Activated gamma-delta T cell treated with anti-CD3 and anti-CD28 coated beads, Interleukin-2, amount 50 U/mL, for 16 hours (primary cell): ENCODE measurements around the gene COL24A1.
"Not testable (repeated sequence)": the region's sequence is repeated elsewhere in the genome, so short reads cannot be mapped to it uniquely, and the experiment has no call there.

Experiments
- DNase-seq: peaks from one replicate; pipeline ENCODE4 v3.0.0-alpha.2; 2020; ENCODE audit warnings: low read depth

The COL24A1 gene

GRCh38 chr1:85888921-85889320 lies 267.7 kb downstream of the COL24A1 start:
- no peak for DNase-seq

DNA sequence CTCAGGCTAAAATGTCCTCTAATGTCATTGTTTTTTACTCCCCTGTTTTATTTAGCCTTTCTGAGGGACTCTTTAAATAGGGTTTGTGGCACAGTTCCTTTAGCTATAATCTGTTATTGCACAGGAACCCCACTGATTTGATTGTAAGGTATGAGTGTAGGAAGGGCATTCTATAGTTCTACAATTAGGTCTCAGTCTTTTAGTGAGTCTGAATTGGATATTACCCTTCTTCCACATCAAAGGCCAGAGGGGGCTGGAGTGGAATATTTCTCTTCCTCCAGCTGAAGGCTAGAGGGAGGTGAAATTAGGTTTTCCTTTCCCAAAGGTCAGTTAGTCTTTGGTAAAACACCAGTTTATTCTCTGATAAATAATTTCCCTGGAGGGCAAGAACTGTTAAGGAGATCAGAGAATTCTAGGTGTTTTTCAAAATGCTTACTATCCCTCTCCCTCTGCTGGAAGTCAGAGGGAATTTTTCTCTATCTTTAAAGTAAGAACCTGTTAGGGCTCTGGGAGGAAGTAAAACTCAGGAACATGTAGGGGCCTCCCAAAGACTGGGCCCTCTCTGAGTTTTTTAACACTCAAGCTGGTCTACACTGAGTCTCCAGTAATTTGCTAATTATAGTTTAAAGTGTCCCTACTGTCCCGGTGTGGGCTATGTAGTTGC lies 272.1 kb downstream of the COL24A1 start:
- no peak for DNase-seq

DNA sequence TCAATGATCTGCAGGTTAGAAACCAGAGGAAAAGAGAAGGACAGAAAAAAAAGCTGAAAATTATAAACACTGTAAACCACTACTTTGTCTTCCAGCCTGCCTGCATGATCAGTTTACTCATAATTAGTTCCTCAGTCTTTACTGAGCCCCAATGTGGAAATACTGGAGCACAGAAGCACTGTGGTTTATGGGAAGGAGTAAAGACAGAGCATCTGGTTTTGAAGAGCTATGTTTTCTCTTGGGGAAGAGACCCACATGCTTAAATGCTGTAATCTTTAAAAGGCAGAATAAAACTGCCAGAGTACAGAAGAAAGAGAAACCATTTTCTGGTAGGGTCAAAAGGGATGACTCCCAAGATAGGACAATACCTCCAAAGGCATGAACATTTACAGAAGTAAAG lies 289.4 kb downstream of the COL24A1 start:
- no peak for DNase-seq

DNA sequence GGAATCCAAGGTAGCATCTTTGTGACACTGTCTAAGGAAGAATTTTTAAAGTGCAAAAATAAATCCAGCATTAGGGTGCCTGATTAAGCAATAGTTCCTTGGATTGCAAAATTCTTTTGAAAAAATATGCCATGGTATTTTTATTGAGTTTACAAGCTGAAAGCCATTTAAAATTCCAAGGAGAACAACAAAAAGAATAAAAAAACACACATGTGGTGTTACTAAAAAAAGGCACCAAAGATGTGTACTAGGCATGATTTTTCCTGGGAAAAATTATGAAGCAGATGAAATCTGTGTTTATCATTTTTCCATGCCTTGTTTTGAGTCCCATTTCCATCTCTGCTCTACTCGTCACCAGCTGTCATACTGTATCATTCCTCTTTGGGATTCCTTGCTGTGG lies 291.4 kb downstream of the COL24A1 start:
- DNase-seq, result no peak

DNA sequence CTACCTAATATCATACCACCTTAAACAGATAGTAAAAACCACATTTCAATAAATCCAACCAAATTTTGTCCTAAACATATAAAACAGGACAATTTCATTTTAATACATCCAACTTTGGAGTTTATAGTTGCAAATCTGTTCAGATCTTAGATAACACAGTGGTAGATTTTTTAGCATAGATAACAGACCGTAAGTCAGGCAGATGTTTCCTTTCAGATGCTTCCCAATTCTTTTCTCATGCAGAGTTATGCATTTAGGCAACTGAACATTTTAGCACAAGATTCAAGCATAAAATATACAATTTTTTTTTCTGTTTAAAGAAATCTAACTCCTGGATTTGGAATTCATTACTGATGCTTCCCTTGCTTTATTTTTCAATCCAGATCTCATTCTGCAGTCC lies 291.8 kb downstream of the COL24A1 start:
- no peak for DNase-seq

DNA sequence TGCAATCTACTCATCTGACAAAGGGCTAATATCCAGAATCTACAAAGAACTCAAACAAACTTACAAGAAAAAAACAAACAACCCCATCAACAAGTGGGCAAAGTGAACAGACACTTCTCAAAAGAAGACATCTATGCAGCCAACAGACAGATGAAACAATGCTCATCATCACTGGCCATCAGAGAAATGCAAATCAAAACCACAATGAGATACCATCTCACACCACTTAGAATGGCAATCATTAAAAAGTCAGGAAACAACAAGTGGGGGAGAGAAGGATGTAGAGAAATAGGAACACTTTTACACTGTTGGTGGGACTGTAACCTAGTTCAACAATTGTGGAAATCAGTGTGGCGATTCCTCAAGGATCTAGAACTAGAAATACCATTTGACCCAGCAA lies 292.9 kb downstream of the COL24A1 start:
- DNase-seq, result not testable (repeated sequence)

GRCh38 chr1:85862456-85862855 lies 294.1 kb downstream of the COL24A1 start:
- no peak for DNase-seq

- DNase-seq, result no peak
Measured at GRCh38 chr1:85857991-85858390, 298.6 kb downstream of the COL24A1 start.

DNA sequence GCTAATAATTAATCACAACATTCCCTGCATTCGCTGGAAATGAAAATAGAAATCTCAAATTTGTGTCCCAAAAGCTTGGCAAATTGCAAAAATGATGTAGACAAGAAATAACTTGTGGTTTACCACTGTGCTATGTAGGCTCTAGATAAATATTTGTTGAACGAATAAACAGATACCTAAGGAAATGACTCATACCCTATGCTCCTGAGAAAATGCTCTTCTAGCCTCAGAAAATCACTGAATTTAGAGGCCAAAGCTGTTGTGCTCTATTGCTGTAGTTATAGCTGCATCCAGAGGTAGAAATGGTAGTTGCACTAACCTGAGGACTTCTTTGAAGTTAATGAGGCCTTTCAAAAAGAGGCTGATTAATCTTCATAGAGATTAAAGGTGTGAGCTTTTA lies 306.3 kb downstream of the COL24A1 start:
- no peak for DNase-seq

DNA sequence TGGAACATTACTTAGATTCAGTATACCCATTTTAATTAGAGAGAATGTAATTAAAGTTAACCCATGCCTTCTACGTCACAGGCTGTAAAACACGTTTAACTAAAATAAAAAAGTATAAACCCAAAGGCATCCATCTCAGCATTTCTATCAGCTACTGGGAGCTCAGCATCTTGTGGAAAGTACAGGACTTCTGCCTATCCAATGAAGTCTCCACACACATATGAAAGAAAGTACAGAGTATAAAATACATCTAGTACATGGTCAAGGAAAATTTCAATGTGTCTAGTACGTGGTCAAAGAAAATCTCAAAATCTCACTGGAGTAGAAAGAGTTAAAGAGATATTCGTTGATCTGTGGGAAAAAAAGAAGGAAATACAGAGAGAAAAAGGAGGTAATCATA lies 306.9 kb downstream of the COL24A1 start:
- no peak for DNase-seq

GRCh38 chr1:85847356-85847755 lies 309.2 kb downstream of the COL24A1 start:
- DNase-seq, result no peak

DNA sequence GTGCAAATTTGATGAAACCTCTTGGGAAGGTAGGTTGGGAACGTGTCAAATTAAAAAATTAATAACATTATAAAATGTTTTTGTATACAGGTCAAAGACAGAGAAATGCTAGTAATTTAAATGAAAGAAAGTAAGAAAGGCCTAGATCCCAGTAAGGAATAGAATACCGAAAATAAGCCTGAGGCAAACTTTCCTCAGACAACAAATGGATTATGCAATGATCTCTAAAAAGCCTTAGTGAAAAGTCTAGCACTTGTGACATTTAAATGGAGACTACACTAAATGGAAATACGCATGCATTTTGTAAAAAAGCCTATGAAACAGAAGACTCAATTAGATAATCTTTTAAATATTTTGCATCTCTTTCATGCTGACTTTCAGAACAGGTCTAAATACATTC lies 309.9 kb downstream of the COL24A1 start:
- DNase-seq, result no peak

GRCh38 chr1:85839459-85839858 lies 317.1 kb downstream of the COL24A1 start:
- no peak for DNase-seq

DNA sequence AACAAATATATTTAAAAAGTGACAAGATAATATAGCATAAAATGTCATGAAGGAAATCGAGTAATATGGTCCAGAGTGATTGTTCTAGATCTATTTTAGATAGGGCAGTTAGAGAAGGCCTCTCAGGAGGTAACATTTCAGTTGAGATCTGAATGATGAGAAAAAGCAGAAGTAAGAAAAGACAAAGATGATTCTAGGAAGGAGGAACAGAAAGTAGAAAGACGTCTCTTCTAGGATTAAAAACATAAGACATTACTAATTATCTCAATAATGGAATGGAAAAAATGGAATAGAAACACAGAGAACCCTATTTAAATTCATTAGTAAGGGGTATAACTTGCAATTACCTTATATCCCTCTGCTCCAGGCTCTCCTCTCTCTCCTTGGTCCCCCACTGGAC lies 318.3 kb downstream of the COL24A1 start:
- DNase-seq, result no peak

DNA sequence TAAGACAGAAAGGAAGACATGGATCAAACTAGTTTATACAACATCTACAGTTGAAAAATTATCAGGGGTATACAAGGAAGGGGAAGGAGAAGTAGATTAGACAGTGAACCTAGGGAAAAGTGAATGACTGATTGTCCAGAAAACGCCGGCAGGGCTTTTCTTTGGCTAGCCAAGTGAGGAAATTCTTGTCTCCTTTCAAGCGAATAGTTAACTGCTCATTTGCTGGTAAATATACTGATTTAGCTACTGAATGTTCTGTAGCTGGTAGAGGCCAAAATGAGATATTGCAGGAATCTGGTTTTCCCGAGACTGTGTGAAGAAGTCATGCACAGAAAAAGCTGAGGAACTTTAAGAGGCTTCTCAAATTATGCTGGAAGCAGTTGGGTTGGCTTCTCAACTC lies 319.8 kb downstream of the COL24A1 start:
- no peak for DNase-seq

GRCh38 chr1:85833165-85833564 lies 323.4 kb downstream of the COL24A1 start:
- not testable (repeated sequence) for DNase-seq

DNA sequence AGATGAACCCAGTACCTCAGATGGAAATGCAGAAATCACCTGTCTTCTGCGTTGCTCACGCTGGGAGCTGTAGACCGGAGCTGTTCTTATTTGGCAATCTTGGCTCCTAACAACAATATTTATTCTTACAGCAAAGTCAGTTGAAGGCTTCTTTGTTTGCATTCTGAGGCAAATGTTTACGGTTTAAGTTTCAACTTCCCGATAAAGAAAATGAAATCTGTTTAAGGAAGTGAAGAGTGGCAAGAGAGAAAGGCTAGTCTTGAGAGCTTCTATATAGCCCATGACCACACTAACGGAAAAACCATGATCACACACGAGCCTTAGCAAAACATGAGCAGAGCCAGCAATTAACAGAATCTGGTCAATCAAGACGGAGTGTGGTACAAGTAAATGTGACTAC lies 325.7 kb downstream of the COL24A1 start:
- no peak for DNase-seq

- no peak for DNase-seq
Measured at GRCh38 chr1:85824066-85824840, 332.3 kb downstream of the COL24A1 start.

DNA sequence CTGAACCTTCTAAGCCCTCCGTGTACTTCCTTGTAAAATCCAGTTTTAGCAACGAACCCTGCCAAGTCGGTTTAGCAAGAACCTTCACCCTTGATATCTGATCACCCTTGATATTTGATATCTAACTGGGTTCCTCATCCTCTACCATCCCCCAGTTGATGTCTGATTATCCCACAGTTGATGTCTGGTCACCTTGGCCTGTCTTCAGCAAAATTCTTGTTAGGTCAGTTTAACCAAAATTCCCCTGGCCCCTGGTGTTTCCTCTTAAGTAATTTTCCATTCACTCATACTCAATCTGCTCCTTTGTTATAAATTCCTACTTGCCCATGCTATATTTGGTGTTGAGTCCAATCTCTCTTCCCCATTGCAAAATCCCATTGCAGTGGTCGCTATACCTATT lies 333.9 kb downstream of the COL24A1 start:
- no peak for DNase-seq

DNA sequence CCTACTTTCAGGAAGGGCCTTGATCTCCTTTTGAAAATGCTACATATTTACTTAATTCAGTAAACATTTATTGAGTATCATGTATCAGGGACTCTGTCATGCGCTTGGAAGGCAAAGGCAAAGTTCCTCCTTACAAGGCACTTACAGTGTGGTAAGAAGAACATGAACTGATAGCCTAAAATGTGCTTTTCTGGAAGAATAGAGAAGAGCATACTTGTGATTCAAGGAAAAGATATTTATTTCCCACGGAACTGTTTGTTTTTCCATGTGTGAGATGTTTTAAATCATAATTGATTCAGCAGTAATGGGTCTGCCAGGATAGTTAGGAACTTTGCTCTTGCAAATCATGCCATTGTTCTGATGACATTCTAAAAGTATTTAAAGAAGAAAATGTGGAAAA lies 338.2 kb downstream of the COL24A1 start:
- DNase-seq, result no peak

DNA sequence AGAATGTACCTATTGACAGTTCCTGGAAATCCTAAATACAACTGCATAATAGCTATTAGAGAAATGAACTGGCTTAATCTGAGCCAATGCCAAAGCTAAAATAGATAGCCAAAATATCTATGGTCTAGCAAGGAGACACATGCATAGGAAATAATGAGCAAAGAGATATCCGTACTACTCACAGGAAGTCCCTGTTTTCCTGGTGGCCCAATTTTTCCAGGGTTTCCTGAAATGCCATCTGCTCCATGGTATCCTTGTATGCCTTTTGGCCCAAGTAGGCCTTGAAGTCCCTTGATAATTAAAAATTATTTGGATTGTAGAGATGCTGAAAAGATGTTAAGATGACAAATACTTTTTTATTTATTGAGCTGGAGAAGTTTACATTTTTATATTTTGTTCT lies 340.0 kb downstream of the COL24A1 start:
- DNase-seq, result no peak

DNA sequence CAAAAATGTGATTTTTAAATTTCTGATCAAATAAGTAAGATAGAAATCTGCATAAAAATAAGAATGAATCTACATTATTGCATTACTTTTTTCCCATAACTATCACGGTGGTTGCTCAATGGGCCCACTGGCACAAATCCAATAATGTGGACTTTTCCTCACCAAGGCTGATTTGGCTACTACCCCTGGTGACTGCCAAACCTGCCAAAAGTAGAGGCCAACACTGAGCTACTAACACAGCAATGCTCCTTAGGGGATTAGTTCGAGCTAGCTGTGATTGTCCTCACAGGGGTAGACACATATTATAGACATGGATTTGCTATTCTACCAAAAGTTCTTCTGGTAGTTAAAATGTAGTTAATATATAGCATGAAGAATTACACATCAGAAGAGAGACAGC lies 340.7 kb downstream of the COL24A1 start:
- no peak for DNase-seq

GRCh38 chr1:85806236-85806965 lies 350.2 kb downstream of the COL24A1 start:
- DNase-seq, result no peak
